ENCODE results near the gene CNDP1.

DNA sequence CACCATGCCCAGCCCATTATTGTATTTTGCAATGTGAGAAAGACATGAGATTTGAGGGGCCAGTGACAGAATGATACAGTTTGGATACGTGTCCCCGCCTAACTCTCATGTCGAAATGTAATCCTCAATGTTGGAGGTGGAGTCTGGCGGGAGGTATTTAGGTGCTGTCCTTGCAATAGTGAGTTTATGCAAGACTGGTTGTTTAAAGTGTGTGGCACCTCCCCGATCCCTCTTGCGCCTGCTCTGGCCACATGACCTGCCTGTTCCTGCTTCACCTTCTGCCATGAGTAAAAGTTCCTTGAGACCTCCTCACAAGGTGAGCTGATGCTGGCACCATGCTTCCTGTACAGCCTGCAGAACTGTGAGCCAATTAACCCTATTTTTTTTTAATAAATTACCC, 16.6 kb downstream of the CNDP1 start:
- no peak for TF ChIP-seq POLR2AphosphoS5 (IDR thresholded peaks at IDR 0.05)
- TF ChIP-seq, protein P1, sequence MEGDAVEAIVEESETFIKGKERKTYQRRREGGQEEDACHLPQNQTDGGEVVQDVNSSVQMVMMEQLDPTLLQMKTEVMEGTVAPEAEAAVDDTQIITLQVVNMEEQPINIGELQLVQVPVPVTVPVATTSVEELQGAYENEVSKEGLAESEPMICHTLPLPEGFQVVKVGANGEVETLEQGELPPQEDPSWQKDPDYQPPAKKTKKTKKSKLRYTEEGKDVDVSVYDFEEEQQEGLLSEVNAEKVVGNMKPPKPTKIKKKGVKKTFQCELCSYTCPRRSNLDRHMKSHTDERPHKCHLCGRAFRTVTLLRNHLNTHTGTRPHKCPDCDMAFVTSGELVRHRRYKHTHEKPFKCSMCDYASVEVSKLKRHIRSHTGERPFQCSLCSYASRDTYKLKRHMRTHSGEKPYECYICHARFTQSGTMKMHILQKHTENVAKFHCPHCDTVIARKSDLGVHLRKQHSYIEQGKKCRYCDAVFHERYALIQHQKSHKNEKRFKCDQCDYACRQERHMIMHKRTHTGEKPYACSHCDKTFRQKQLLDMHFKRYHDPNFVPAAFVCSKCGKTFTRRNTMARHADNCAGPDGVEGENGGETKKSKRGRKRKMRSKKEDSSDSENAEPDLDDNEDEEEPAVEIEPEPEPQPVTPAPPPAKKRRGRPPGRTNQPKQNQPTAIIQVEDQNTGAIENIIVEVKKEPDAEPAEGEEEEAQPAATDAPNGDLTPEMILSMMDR (IDR thresholded peaks at IDR 0.05; ENCODE audit: poor library complexity, severe bottlenecking), result no peak
